Neural cell (in vitro differentiated cells): Measurements from ENCODE around the gene CD83.

ENCODE experiments used
- CTCF ChIP-seq: fragments of 450-650 bp; IDR thresholded peaks from 2 replicates; pipeline ENCODE4 v1.5.1; 2014; ENCODE audit warnings: antibody characterized with exemption, mild to moderate bottlenecking, moderate library complexity; ENCODE audit not compliant: poor library complexity, severe bottlenecking
- EP300 ChIP-seq: fragments of 450-650 bp; conservative IDR thresholded peaks from 2 replicates; pipeline ENCODE4 v1.6.1; 2014; ENCODE audit warnings: antibody characterized with exemption, mild to moderate bottlenecking, moderate library complexity; ENCODE audit not compliant: poor library complexity, severe bottlenecking
- EZH2 ChIP-seq: fragments of 200-600, 300-800 bp; shearing (Covaris generic), sonication (generic); IDR thresholded peaks from 2 replicates; pipeline ENCODE4 v1.6.1; 2014; ENCODE audit warnings: antibody characterized with exemption, low read length, borderline replicate concordance, mild to moderate bottlenecking; ENCODE audit not compliant: insufficient read depth, poor library complexity, severe bottlenecking
- MXI1 ChIP-seq: fragments of 450-650 bp; conservative IDR thresholded peaks from 2 replicates; pipeline ENCODE4 v1.6.1; 2014; ENCODE audit warnings: antibody characterized with exemption, mild to moderate bottlenecking; ENCODE audit not compliant: poor library complexity, severe bottlenecking
- POLR2AphosphoS5 ChIP-seq: IDR thresholded peaks from 2 replicates; pipeline ENCODE4 v1.6.1; 2012
- RAD21 ChIP-seq: fragments of 450-650 bp; conservative IDR thresholded peaks from 2 replicates; pipeline ENCODE4 v1.6.1; 2014; ENCODE audit warnings: antibody characterized with exemption, mild to moderate bottlenecking, moderate library complexity
- REST ChIP-seq: IDR thresholded peaks from 2 replicates; pipeline ENCODE4 v1.6.1; 2012; ENCODE audit warnings: borderline replicate concordance
- SMC3 ChIP-seq: fragments of 450-650 bp; conservative IDR thresholded peaks from 2 replicates; pipeline ENCODE4 v1.6.1; 2014; ENCODE audit warnings: antibody characterized with exemption, mild to moderate bottlenecking, moderate library complexity; ENCODE audit not compliant: poor library complexity
- TAF1 ChIP-seq: IDR thresholded peaks from 2 replicates; pipeline ENCODE4 v1.6.1; 2012; ENCODE audit warnings: low read depth

GRCh38 chr6:14128746-14129145, 11.2 kb downstream of the CD83 start:
- TF ChIP-seq CTCF (no peak), REST (no peak), EZH2 (no peak), POLR2AphosphoS5 (no peak), EP300 (no peak), MXI1 (no peak), RAD21 (no peak), SMC3 (no peak), TAF1 (no peak)
